Panc1 (cell line): Measurements from ENCODE around the gene KIAA2012. TPM values are rescaled to one million over a fixed set of nuclear protein-coding genes. Genes with fewer than 3 reads are reported as not detected.

Source experiments
- ATAC-seq: fragments of 200-7000 bp; cut with Tn5 transposase; 2 replicates; pipeline ENCODE4 v1.9.1; 2020; ENCODE audit warnings: mild to moderate bottlenecking, moderate library complexity
- BruUV-seq: library from RNA; stranded (reverse); fragments of 400-500 nt; replicated peaks from 2 replicates; lab custom pipeline; 2021; lab: Mats Ljungman, UMichigan
- CTCF ChIA-PET: fragments of 300-600 bp; sonication (Branson Sonifier 250); formaldehyde crosslinking; loops from one replicate; lab custom pipeline; 2022; ENCODE audit warnings: antibody characterized with exemption; lab: Charles Lee
- POLR2A ChIA-PET: fragments of 300-600 bp; sonication (Branson Sonifier 250); formaldehyde crosslinking; loops from one replicate; lab custom pipeline; 2022; ENCODE audit warnings: antibody characterized with exemption; lab: Charles Lee
- DNase-seq: peaks from one replicate; pipeline ENCODE4 v3.0.0-alpha.2; 2010; ENCODE audit warnings: low read depth, low spot score
- H3K27ac ChIP-seq: 2 replicates; pipeline ENCODE4 v1.5.1; 2011; ENCODE audit warnings: mild to moderate bottlenecking, low read length, inconsistent platforms
- H3K27me3 ChIP-seq: fragments of 200-500 bp; sonication (Bioruptor generic); 2 replicates; pipeline ENCODE4 v1.6.0; 2014; ENCODE audit warnings: low read length, inconsistent platforms; ENCODE audit not compliant: control insufficient read depth, insufficient read depth
- H3K36me3 ChIP-seq: fragments of 200-500 bp; sonication (Bioruptor generic); 2 replicates; pipeline ENCODE4 v1.5.1; 2014; ENCODE audit warnings: inconsistent platforms, mild to moderate bottlenecking, low read length, moderate library complexity; ENCODE audit not compliant: control insufficient read depth, insufficient read depth
- H3K4me1 ChIP-seq: 2 replicates; pipeline ENCODE4 v1.5.1; 2011; ENCODE audit warnings: inconsistent platforms, mild to moderate bottlenecking, low read length, moderate library complexity; ENCODE audit not compliant: control insufficient read depth, insufficient read depth
- H3K4me3 ChIP-seq, 2 experiments: 2 replicates each; pipeline ENCODE4 v1.5.1; 2011 to 2012; ENCODE audit warnings: low read depth in 2 of 2, low read length in 2 of 2, mild to moderate bottlenecking in 2 of 2, inconsistent platforms in 1 of 2, moderate library complexity in 1 of 2
- H3K9me3 ChIP-seq: fragments of 200-500 bp; sonication (Bioruptor generic); 2 replicates; pipeline ENCODE4 v1.5.1; 2014; ENCODE audit warnings: low read depth, mild to moderate bottlenecking, inconsistent platforms, low read length, moderate library complexity; ENCODE audit not compliant: control insufficient read depth, insufficient read depth
- CTCF ChIP-seq: fragments of 450-650 bp; IDR thresholded peaks from 2 replicates; pipeline ENCODE4 v1.5.1; 2017; ENCODE audit warnings: mild to moderate bottlenecking
- POLR2AphosphoS5 ChIP-seq: IDR thresholded peaks from 2 replicates; pipeline ENCODE4 v1.6.1; 2012; ENCODE audit warnings: mild to moderate bottlenecking, low read depth, low read length, moderate library complexity
- REST ChIP-seq, 2 experiments: IDR thresholded peaks; 2 replicates each; pipeline ENCODE4 v1.6.1; 2011 to 2012; ENCODE audit warnings: low read depth in 2 of 2, control low read depth in 1 of 2, low read length in 1 of 2, mild to moderate bottlenecking in 1 of 2, moderate library complexity in 1 of 2; ENCODE audit not compliant: insufficient read depth in 1 of 2
- SIN3A ChIP-seq: IDR thresholded peaks from 2 replicates; pipeline ENCODE4 v1.6.1; 2012; ENCODE audit warnings: low read depth, mild to moderate bottlenecking, low read length, moderate library complexity, borderline replicate concordance; ENCODE audit not compliant: insufficient read depth
- TCF7L2 ChIP-seq: IDR thresholded peaks from 2 replicates; pipeline ENCODE4 v1.6.1; 2011; ENCODE audit warnings: mild to moderate bottlenecking, low read depth, low read length, inconsistent platforms
- in situ Hi-C: cut with HindIII; loops from 2 replicates; pipeline ENCODE4 v1.10.0; 2016; ENCODE audit warnings: low sequenced_read_pairs, low pct_unique_long_range_greater_than_20kb
- intact Hi-C: fragments of 100-400 bp; cut with micrococcal nuclease; formaldehyde crosslinking; loops from one replicate; pipeline ENCODE4 v1.10.0; 2022; ENCODE audit not compliant: unreplicated experiment
- total RNA-seq: library from RNA; stranded (reverse); gene quantifications from one replicate; pipeline ENCODE4 v1.2.1, GENCODE V29; 2021; ENCODE audit not compliant: unreplicated experiment

KIAA2012 gene
- total RNA-seq, 1 experiment from 2014 or later = not detected

GRCh38 chr2:202169131-202169530 lies 96.1 kb downstream of the KIAA2012 start:
- H3K4me1 ChIP-seq = no peaks in the 10 kb centered on the region; the same call in 1 of the 2 replicates
- TF ChIP-seq TCF7L2 = no peak
- TF ChIP-seq POLR2AphosphoS5 = no peak
- no peak for TF ChIP-seq SIN3A
- no peak for TF ChIP-seq CTCF
- TF ChIP-seq REST (IDR thresholded peaks at IDR 0.05; ENCODE audit: insufficient read depth in 1 of 2, low read depth in 2 of 2, low read length in 1 of 2) = no peak
- DNase-seq = no peak
- ChIA-PET CTCF (no interaction called here), POLR2A (no interaction called here)
- BruUV-seq = no TSS peak
- no peaks in the 10 kb centered on the region for H3K9me3 ChIP-seq
- H3K27ac ChIP-seq = no peak overlapping the region
- no peaks in the 10 kb centered on the region for H3K27me3 ChIP-seq
- H3K4me3 ChIP-seq = no peak overlapping the region
- no peak for ATAC-seq
- intact Hi-C loops = no loop called here
- H3K36me3 ChIP-seq = no peaks in the 10 kb centered on the region
- in situ Hi-C loops = no loop called here

- CTCF ChIA-PET = no interaction called here
- intact Hi-C loops = no loop called here
- POLR2A ChIA-PET = interaction anchor here (0.6 kb wide), 1 partner anchor 405 kb away, joined by 6 read pairs; no protein-coding TSS in a partner anchor
- in situ Hi-C loops = no loop called here
- TF ChIP-seq SIN3A (no peak), TCF7L2 (no peak), POLR2AphosphoS5 (no peak), CTCF (no peak), REST (IDR thresholded peaks at IDR 0.05; ENCODE audit: insufficient read depth in 1 of 2, low read depth in 2 of 2, low read length in 1 of 2) (no peak)
- H3K36me3 ChIP-seq = no peaks in the 10 kb centered on the region
- no peak overlapping the region for H3K4me3 ChIP-seq
- no peak overlapping the region for H3K27ac ChIP-seq
- no peaks in the 10 kb centered on the region; the same call in 1 of the 2 replicates for H3K4me1 ChIP-seq
- no peaks in the 10 kb centered on the region for H3K9me3 ChIP-seq
- DNase-seq (no peak), ATAC-seq (no peak)
- no peaks in the 10 kb centered on the region for H3K27me3 ChIP-seq
- BruUV-seq = no TSS peak
These were observed 96.9 kb downstream of the KIAA2012 start for GRCh38 chr2:202169832-202170424.
